HG02852 (cell line): ENCODE results near the gene KCNC1.

Experiments
- ATAC-seq: cut with Tn5 transposase; IDR thresholded peaks from one replicate; pipeline ENCODE4 v1.9.1; 2021; ENCODE audit warnings: mild to moderate bottlenecking, moderate library complexity; ENCODE audit not compliant: unreplicated experiment

Gene KCNC1

DNA sequence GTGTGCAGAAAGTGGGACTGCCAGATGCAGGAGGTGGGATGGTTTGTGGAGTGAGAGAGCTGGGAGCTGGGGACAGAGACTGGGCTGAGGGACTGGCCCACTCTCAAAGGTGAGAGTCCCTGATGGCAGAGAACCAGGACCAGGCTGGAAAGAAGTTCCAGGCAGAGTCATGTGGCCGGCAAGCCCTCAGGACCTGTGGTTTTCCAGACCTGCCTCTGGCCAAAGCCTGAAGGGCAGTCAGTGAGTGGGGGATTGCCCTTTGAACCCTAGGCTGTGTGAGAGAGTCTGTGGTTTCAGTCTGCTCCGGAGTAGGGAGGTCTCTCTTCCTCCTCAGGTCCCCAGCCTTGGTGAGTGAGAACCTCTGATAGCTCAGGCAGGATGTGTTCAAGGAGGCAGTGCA is 17.0 kb downstream of the KCNC1 start:
- no peak for ATAC-seq

DNA sequence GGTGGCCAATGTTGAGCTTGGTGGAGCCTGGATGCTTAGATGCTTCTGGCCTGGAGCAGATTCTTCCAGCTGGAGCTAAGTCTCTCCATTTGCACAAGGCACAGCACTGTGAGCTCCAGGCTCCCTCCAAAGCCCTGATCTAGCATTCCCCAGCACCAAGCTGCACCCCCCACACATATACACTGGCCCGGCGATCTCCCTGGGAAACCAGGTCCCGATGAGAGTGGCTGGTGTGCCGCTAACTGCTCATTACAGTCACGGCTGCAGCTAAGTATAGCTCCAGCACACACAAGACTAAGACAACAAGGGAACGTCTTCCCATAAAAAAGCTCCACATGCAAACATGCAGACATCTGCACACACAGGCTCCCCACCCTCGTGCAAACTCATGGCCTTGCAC is 17.6 kb downstream of the KCNC1 start:
- no peak for ATAC-seq

DNA sequence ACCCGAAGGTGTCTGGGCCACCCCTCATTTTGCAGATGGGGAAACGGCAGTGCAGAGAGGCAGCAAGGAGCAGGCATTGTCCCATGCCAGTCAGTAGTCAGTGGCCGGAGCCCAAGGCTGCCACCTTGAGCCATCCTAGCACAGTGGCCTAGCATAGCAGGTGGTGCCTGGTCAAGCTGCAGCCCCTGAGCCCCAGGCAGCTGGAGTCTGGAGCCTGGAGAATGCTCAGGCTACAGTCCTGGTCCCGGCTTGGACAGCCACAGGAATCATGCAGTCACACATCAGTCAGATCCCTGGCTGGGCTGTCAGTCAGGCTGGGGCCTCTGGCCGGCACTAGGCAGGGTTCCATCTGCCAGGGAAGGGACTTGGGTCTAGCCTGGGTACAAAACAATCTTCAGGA is 18.6 kb downstream of the KCNC1 start:
- no peak for ATAC-seq

DNA sequence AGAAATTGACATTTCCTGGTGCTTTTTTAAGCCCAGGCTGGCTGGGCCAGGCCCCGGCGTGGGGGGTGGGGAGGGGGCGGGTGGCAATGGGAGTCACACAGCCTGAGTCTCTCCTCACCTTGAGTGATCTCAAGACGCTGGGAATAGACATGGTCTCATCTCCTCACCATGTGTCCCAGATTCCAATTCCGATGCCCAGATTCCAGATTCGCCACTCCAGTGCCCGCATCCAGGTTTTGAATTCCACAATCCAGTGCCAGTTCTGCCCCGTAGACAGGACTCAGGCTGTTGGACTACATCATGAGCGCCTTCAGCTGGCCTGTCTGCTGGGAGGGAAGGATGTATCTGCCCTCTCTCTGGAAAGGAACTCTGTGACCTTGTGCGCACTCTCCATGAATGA is 19.1 kb downstream of the KCNC1 start:
- ATAC-seq: no peak

DNA sequence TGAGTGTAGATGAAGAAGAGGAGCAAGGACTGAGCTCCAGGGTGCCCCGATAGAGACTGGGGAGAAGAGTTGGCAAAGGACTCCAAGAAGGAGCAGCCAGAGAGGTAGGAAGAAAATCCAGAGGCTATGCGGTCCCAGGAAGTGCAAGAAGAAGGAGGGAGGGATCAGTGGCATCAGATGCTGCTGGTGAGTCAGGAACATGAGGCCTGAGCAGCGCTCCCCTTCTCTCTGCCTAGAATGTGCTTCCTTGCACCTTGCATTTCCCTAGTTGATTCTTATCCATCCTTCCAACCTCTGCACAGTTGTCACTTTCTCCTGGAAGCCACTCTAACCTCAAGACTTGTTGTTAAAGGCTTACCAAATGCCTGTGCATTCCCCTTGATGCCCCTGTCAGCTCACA is 21.3 kb downstream of the KCNC1 start:
- ATAC-seq: no peak

DNA sequence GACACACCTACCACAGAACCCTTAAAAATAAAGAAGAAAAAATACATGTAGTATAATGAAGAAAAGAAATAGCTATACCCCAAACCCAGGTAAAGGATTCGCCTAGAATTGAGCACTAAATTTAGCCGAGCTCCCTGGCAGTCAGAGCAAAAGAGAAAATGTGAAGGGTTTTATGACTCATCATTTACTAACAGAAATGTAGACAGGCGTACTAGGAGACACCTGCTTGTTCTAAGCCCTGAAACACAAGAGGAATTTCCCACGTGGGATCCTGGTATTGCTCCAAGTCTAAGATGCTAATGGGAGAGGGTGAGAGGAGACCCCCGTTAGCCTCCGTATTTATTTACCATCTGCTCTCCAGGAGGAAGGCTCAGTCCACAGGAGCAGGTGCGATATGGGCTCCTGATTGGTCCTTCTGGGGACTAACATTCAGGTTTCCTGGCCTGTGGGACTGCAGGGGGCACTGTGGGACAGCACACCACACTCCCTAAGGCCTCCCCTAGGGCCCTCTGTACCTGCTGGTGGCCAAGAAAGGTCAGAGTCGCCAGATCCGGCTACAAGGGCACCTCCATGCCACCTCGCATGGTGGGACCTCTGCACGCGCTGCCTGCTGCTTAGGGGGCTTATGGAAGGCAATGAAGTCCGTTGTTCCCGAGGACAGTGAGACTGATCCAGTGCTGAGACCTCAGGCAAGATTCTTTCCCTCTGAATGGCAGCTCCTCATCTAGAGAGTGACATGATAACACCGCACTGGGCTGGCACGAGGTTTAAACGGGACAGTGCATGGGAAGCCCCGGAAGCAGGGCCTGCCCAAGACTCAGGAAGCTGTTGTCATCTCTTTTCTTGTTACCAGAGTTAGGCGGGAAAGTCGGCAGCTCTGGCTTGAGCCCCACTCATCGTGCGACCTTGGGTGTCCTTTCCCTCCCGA is 25.8 kb downstream of the KCNC1 start:
- no peak for ATAC-seq

DNA sequence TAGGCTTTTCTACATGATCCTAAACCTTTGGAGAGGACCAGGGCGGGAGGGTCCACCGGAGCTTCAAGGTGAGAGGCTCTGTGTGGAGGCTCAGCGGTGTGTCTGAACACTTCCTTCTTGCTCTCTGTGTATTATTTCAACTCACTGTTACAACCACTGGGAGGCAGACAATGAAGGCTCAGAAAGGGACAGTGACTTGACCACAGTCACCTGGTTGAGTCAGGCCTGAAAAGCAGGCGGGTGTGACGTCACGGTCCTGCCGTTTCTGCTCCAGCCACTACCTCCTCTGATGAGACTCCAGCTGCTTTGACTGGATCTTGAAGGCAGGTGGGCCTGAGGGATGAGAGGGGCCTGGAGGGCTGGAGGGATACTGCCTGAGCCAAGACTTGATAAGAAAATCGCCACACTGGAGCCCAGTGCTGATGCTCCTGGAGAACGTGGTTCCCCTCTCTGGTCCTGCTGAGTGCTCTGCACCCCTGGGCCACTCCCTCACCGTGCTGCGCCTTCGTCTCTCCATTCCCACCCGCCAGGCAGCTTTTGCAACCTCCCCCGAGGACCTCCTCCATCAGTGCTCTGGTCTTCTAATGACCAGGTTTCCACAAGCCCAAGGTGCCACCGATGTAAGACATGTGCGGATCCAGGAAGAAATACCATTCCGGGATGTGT is 27.9 kb downstream of the KCNC1 start:
- ATAC-seq: no peak

DNA sequence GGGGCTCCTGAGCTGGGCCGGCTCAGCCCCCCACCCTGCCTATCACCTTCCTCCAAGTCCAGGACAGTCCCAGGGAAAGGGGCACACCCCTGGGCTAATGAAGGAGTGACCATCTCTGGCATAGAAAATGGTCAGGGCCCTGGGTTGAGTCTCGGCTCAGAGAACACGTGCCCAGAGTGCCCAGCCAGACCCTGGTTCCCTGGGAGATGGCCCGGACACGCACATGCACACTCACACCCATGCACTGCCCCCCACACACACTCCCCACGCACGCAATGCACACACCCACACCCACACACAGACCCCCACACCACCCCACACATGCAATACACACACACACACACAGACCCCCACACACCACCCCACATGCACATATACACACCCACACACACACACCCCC is 28.7 kb downstream of the KCNC1 start:
- ATAC-seq: no peak

DNA sequence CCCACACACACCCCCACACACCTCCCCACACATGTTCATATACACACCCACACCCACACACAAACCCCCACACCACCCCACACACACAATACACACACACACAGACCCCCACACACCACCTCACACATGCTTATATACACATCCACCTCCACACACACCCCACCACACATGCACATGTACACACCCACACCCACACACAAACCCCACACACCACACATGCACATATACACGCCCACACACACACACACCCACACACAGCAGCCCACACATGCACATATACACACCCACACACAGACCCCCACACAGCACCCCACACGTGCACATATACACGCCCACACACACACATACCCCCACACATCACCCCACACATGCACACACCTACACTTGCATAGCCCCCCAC is 29.1 kb downstream of the KCNC1 start:
- ATAC-seq: no peak

DNA sequence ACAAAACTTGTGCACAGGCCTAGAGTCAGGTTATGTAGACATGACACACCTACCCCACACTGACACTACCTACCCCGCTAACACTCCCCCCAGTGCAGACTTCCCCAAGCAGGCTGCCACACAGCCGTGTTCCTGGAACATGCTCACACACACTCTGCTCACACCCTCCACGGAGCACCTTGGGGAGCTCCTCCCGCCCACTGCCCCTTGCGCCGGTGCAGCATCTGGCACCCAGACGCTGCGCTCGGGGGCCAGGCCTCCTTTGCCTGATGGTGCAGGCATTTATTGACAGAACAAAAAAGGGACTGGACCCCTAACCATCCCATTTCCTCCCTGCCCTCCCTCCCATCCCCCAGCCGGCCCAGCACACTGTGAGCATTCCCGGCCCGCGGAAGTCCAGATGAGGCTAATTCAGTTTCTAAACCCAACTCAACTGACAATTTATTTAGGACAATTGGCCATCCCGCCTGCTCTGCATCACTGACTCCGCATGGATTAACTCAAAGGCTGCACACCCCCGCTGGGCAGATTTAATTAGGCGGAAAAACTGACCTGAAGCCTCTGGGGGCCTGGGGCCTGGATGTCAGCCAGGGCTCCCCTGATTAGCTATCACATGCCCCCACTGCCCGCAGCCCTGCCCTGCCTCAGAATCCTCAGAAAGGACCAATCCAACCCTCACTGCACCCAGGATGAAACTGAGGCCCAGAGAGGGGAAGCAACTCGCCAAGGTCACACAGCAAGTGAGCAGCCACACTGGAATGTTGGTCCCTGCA is 30.1 kb downstream of the KCNC1 start:
- ATAC-seq: no peak

DNA sequence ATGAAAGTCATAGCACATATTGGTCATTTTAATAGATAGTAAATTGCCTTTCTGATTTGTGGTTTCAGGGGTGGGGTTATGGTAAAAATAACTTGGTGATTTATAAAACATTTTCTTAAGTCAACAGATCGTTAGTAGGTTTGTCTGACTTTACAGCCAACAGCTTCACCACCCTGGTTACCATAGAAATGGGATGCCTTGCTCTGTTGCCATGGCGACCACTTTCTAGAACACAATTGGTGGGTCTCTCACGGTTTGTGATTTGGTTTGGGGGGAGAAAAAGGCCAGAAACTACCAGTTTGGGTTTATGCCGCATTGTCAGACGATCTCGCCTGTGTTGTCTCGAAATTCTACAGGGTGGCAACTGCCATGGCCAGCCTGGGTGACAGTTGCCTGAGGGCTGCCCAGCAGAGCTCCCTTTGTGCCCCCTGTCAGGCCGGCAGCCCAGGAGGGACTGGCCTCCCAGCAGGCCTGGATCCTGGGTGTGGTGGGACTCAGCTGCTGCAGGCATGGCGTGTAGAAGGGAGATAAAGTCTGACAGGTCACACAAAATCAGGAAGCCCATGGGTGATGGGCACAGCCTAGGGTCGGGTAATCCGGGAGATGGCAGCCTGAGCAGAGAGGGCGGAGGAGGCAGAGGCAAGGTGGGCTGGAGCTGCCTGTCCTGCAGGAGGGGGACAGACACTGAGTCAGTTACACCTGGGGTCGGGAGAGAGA is 30.9 kb downstream of the KCNC1 start:
- no peak for ATAC-seq

DNA sequence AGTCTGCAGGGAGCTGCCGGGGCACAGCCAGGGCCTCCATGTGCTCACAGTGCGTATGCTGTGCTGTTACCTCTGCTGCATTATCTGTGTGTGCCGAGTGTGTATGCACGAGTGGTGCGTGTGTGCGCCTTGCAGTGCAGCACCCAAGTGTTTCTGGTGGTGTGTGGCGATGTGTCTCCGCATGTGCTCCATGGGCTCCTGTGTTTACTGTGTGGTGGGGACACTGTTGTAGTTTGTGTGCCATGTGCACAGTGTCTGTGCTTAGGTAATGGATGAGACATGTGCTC is 31.4 kb downstream of the KCNC1 start:
- no peak for ATAC-seq

DNA sequence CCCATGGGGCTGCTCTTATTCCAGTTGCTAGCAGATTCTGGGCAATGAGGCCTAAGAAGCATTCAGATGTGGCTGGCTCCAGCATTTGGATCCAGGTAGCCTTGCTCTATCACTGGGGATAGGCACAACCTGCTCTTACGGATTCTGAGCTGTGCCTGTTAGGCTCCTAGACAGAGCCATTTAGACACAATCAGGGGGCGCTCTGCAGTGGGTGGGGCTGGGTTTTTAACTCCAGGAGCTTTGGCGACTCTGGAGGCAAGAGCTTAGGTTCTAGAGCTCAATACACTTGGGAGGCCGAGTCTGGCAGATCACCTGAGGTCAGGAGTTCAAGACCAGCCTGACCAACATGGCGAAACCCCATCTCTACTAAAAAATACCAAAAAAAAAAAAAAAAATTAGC is 32.0 kb downstream of the KCNC1 start:
- no peak for ATAC-seq

DNA sequence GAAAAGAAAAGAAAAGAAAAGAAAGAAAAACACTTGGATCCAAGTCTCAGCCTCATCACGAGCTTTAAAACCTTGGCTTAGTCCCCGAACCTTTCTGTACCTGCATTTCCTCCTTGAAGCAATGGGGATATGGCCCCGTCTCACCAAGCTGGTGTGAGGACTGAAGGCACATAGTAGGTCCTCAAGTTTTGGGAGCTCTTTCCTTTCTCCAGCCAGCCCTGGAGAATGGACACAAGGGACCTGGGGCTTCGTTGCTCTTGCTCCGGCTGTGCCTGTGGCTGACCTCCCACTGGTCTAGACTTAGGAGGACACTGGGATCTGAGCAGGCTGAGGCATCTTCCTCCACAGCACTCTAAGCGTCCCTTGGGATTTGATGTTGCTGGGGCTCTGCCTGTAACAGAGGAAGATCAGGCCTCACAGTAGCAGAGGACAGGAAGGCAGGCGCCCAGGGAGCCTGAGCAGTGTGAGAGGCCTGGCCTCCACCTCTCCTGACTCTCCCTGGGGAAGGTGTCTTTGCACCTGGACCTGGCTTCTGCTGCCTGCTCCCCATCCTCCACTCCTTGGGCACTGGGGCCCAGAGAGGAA is 32.8 kb downstream of the KCNC1 start:
- ATAC-seq: no peak

DNA sequence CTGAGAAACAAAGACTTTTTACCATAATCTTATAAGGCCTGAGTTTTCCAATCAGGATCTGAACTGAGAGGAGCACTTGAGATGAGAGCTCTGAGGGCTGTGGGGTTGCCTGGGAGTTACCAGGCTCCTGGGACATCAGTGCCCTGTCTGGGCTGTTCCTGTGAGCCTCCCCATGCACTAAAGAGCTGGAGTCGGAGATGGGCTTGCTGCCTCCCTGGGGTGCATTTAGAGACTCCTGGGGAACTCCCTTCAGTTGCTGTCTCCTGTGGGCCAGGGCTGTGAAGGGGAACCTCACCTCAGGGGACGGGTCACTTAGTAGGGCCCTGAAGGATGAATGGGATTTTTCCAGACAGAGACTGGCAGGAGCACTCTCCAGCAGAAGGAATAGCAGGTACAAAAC is 33.3 kb downstream of the KCNC1 start:
- no peak for ATAC-seq

DNA sequence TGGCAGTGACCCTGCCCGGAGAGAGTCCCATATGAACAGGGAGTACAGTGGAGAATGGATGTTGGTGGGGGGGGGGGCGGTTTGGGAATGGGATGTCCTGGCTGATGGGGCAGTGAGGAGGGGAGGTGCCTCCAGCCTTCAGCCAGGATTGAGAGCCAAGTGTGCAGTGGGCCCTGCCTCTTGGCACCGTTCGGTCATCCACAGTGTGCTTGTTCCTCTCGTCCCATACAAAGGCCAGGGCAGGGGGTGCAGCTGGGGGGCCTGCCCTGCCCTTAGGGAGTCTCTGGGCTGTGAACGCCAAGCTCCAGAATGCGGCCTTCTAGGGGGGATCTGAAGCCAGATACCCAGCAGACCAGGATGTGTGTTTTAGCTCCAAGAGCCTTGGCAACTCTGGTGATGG is 34.0 kb downstream of the KCNC1 start:
- ATAC-seq: no peak

DNA sequence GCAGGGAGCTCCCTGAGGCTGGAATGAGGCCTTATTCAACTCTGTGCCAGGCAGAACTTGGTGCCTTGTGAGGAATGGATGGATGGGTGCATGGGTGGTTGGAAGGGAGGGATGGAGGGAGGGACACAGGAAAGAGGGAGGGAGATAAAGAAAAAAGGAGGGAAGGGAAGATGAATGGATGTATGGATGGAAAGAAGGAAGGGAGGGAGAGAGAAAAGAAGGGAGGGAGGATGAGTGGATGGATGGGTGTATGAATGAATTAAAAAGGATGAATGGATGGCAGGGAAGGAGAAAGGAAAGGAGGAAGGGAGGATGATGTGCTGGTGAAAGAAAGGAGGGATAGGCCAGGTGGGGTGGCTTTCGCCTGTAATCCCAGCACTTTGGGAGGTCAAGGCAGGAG is 34.6 kb downstream of the KCNC1 start:
- no peak for ATAC-seq

DNA sequence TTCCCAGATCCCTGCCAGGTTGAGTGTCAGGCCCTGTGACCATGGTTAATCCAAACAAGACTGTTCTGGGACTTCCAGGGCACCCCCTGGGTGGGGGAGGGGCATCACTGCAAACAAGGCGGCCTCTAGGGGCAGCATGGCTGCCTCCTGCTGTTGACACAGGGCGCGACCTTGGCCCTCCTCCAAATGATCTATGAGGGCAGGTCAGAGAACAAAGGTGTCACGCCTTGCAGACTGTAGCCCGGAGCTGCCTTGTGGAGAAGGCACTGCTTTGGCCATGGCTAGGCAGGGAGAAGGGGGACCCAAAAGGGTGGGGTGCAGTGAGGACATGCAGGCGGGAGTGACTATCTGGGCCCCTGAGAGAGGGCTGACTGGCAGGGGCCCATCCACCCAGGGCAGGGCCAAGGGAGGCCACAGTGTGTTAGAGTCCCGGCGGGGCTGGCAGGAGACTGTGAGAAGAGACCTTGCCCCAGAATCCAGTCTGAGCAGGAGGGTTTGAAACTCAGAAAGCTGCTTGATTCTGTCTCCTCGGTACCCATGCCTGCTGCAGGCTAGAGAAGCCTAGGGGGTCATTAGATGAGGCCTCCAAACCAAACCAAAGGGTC is 35.6 kb downstream of the KCNC1 start:
- ATAC-seq: no peak

DNA sequence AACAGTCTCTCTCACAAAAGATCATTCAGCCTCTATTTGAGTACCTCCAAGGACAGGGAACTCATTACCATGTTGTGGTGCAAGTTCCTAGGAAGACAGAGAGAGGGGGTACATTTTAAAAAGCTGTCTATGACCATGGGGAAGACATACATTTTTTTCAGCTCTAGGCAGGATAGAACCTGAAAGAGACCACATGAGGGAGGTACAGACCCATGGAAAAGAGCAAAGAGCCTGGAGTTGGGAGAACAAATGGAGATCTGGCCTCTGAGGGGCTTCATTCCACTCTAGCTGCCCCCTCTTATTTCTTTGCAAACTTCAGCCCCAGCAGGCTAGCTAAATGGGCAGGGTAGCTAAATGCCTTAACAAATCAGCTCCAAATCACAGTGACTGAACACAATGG is 36.3 kb downstream of the KCNC1 start:
- no peak for ATAC-seq

DNA sequence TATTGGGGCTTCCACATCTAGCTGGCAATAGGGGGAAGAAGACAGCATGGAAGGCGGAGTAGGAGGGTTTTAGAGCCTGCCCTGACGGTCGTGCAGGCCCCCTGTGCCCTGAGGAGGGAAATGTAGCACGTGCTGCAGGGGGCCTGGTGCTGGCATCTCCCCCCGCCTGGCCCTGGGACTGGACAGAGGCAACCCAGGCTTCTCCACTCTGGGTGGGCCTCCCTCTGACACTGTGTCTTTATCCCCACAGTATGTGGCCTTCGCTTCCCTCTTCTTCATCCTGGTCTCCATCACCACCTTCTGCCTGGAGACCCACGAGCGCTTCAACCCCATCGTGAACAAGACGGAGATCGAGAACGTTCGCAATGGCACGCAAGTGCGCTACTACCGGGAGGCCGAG is 36.8 kb downstream of the KCNC1 start:
- ATAC-seq: no peak
